HPDE6-E6E7 (cell line): ENCODE data around the gene CHST8.

ENCODE experiments used
- DNase-seq: peaks from one replicate; pipeline ENCODE4 v3.0.0; 2011; ENCODE audit warnings: missing footprints; ENCODE audit errors: extremely low spot score

Gene CHST8

GRCh38 chr19:33766623-33767022, 144.9 kb downstream of the CHST8 start:
- no peak for DNase-seq

GRCh38 chr19:33767898-33768413, 146.2 kb downstream of the CHST8 start:
- DNase-seq = no peak

GRCh38 chr19:33769208-33769607, 147.5 kb downstream of the CHST8 start:
- DNase-seq = no peak

GRCh38 chr19:33770107-33770506, 148.4 kb downstream of the CHST8 start:
- no peak for DNase-seq

- DNase-seq = peak; percentile 62
Observed at GRCh38 chr19:33771384-33772101, 149.8 kb downstream of the CHST8 start.

GRCh38 chr19:33772102-33772857, 150.5 kb downstream of the CHST8 start:
- DNase-seq = no peak

GRCh38 chr19:33772858-33773180, 151.1 kb downstream of the CHST8 start:
- no peak for DNase-seq

GRCh38 chr19:33773704-33774624, 152.2 kb downstream of the CHST8 start:
- DNase-seq = no peak

- no peak for DNase-seq
Observed at GRCh38 chr19:33774751-33775150, 153.0 kb downstream of the CHST8 start.

- no peak for DNase-seq
Observed at GRCh38 chr19:33775731-33776487, 154.2 kb downstream of the CHST8 start.

GRCh38 chr19:33777351-33777750, 155.6 kb downstream of the CHST8 start:
- DNase-seq = no peak

GRCh38 chr19:33777753-33778088, 156.0 kb downstream of the CHST8 start:
- no peak for DNase-seq

GRCh38 chr19:33778089-33778791, 156.5 kb downstream of the CHST8 start:
- DNase-seq = peak; percentile 76

GRCh38 chr19:33779849-33780248, 158.1 kb downstream of the CHST8 start:
- DNase-seq = no peak

GRCh38 chr19:33780251-33780650, 158.5 kb downstream of the CHST8 start:
- DNase-seq = no peak

- DNase-seq = no peak
Observed at GRCh38 chr19:33780746-33781145, 159.0 kb downstream of the CHST8 start.

- no peak for DNase-seq
Observed at GRCh38 chr19:33781415-33781935, 159.7 kb downstream of the CHST8 start.

- no peak for DNase-seq
Observed at GRCh38 chr19:33781996-33782395, 160.2 kb downstream of the CHST8 start.

- DNase-seq = no peak
Observed at GRCh38 chr19:33784432-33784831, 162.7 kb downstream of the CHST8 start.

GRCh38 chr19:33785795-33786194, 164.0 kb downstream of the CHST8 start:
- DNase-seq = no peak

GRCh38 chr19:33788676-33789075, 166.9 kb downstream of the CHST8 start:
- DNase-seq = no peak
